ENCODE data around the gene LAMP5.

DNA sequence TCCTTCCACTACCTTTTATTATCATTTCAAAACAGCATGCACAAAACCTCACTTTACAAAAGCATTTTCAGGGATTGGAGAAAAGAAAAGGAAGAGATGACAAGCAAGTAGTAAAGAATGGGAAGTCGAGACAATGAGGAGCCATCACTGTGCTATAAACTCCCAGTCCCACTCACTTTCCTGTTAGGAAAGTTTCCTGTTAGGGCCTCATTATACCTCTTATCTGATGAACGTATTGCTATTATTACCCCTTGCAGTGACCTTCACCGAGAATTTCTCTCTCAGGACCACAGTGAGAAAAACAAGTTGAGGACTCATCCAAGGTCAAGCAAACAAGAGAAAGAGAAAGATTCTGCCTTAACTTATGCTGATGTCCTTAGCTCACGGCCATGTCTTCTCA, 28.8 kb downstream of the LAMP5 start:
- TF ChIP-seq, protein P1, sequence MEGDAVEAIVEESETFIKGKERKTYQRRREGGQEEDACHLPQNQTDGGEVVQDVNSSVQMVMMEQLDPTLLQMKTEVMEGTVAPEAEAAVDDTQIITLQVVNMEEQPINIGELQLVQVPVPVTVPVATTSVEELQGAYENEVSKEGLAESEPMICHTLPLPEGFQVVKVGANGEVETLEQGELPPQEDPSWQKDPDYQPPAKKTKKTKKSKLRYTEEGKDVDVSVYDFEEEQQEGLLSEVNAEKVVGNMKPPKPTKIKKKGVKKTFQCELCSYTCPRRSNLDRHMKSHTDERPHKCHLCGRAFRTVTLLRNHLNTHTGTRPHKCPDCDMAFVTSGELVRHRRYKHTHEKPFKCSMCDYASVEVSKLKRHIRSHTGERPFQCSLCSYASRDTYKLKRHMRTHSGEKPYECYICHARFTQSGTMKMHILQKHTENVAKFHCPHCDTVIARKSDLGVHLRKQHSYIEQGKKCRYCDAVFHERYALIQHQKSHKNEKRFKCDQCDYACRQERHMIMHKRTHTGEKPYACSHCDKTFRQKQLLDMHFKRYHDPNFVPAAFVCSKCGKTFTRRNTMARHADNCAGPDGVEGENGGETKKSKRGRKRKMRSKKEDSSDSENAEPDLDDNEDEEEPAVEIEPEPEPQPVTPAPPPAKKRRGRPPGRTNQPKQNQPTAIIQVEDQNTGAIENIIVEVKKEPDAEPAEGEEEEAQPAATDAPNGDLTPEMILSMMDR (IDR thresholded peaks at IDR 0.05; ENCODE audit: poor library complexity) = no peak
- TF ChIP-seq EZH2 (IDR thresholded peaks at IDR 0.05; ENCODE audit: borderline replicate concordance) = no peak

Data from hepatocyte (in vitro differentiated cells).